CD1c-positive myeloid dendritic cell (primary cell): ENCODE results near the gene TPBGL.

Experiments
- DNase-seq: peaks from one replicate; pipeline ENCODE4 v3.0.0-alpha.2; 2016; ENCODE audit errors: extremely low spot score

TPBGL gene, protein sequence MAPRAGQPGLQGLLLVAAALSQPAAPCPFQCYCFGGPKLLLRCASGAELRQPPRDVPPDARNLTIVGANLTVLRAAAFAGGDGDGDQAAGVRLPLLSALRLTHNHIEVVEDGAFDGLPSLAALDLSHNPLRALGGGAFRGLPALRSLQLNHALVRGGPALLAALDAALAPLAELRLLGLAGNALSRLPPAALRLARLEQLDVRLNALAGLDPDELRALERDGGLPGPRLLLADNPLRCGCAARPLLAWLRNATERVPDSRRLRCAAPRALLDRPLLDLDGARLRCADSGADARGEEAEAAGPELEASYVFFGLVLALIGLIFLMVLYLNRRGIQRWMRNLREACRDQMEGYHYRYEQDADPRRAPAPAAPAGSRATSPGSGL

DNA sequence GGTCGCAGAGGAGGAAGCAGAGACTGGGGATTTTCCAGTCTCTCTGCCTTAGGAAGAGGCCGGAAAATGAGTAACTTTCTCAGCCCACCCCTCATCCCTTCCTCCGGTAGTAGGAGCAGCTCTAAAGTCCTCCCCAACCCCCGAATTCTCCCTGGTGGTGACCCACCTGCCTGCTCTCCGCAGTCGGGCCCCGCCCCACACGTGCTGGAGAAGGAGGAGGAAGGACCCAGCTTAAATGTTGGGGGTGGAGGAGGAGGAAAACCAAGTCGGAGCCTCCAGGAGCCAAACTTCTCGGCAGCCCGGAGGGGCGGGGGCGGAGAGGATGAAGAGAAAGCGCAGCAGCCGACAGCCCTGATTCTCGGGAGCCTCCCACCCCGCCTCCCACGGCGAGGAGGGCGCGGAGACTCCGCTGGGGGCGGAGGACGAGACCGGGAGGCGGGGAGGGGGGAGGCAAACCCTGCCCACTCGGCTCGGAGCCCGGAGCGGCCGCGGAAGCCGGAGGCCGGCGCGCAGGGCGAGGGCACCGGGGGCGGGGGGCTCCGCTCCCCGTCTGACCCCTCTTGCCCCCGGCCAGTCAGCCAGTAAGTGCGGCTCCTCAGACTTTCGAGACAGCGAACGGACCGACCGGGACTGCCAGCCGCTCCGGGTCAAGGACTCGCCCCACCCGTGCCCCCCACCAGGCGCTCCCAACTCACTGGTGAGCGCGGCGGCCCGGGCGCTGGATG, at the start of gene TPBGL:
Gene TPBGL (plus strand): TSS at position 464 of the 725 bp plus-strand sequence. CDS start 276 bp downstream, outside the sequence.
- DNase-seq, result no peak

- no peak for DNase-seq
These were observed 49.2 kb upstream of the TPBGL start for GRCh38 chr11:75191330-75191717.

DNA sequence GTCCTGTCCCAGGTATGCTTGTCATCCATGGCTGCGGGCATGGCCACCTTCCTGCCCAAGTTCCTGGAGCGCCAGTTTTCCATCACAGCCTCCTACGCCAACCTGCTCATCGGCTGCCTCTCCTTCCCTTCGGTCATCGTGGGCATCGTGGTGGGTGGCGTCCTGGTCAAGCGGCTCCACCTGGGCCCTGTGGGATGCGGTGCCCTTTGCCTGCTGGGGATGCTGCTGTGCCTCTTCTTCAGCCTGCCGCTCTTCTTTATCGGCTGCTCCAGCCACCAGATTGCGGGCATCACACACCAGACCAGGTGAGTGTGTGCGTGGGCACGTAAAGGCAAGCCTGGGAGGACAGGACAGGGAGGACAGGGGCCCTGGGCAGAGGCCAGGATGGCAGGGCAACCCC, 47.3 kb upstream of the TPBGL start:
- DNase-seq, result no peak

GRCh38 chr11:75193711-75194110, 46.9 kb upstream of the TPBGL start:
- DNase-seq, result no peak

GRCh38 chr11:75194147-75194546, 46.4 kb upstream of the TPBGL start:
- DNase-seq, result no peak

DNA sequence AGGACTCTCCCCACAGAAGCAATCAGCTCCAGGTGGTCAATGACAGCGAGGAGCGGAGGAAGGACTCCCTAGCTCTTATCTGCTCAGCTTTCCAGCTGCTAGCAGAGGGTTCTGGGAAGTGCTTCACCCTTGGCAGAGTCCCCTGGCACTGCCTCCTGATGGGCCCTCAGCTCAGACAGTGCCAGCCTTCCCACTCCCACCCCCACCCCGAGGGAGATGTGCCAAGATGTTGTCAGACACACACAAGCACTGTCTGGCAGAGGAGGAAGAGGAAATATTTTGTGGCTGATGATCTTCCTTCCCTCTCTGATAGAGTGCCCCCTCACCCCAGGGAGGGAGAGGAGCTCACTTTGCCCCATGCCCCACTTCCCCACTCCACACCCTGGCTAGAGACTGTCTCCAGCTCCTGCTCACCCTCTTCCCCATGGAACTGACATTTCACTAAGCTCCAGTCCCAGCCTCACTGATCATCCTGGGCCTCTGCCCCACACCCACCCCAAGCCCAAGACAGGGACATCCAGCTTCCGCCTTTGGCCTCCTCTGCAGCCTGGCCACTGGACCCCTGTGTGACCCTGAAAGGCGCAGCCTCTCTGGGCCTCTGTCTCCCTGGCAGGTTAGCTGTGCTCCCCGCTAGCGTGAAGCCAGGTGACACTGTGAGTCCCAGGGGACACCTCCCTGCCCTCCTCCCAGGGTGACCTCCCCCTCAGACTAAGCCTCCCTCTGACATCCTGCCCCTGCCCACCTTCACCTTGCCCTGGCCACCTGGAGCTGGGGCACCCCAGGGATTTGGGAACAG, 45.2 kb upstream of the TPBGL start:
- DNase-seq, result peak; percentile 68

DNA sequence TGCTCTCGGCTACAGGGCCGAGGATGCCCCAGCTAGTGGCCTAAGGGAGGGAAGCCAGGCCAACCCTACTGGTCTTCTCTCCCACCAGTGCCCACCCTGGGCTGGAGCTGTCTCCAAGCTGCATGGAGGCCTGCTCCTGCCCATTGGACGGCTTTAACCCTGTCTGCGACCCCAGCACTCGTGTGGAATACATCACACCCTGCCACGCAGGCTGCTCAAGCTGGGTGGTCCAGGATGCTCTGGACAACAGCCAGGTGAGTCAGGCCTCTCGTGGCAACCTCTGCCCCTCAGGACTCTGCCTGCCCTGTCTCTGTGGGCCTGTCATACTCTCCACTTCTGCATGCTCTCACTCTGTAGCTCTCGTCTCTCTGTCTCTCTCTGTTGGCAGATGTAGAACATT, 44.1 kb upstream of the TPBGL start:
- no peak for DNase-seq

GRCh38 chr11:75197512-75198277, 42.9 kb upstream of the TPBGL start:
- DNase-seq, result no peak

DNA sequence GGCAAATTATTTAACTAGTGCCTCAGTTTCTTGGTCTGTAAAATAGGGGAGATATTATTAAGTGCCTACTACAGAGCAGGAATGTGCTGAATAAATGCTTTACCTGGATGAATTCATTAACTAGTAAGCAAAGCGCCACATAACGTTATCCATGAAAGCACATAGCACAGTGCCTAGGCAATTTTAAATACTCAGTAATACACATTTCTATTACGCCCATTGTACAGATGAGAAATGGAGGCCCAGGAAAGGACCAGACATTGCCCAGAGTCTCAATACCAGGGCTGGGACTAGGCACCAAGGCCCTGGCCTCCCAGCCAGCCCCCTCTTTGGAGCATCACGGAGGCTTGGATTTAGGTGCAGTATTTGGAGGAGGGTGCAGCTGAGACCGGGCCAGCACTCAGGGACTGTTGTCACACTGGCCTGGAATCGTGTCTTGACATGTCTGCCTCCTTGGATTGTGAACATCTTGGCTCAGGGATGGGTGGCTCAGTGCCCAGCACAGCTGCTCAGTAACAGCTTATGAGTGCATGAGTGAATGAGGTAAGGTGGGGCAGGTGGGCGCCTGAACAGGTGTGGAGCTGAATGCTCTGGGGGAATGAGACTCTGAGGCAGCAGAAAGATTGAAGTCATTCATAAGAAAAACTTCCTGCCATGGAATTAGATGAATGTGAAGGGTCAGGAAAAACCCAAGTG, 42.1 kb upstream of the TPBGL start:
- no peak for DNase-seq

- DNase-seq, result no peak
These were observed 41.1 kb upstream of the TPBGL start for GRCh38 chr11:75199412-75199955.

DNA sequence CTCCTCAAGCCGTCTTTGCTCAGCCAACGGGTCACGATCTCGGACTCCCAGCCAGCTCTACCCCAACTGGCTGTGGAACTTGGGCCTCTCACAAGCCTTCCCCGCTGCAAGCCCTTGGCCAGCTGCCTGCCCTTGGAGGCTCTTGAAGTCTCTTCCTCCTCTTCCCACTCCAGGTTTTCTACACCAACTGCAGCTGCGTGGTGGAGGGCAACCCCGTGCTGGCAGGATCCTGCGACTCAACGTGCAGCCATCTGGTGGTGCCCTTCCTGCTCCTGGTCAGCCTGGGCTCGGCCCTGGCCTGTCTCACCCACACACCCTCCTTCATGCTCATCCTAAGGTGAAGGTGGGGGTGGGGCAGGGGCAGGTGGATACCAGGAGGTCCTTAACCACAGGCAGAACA, 40.5 kb upstream of the TPBGL start:
- DNase-seq, result no peak

- DNase-seq, result no peak
These were observed 40.0 kb upstream of the TPBGL start for GRCh38 chr11:75200531-75200930.

DNA sequence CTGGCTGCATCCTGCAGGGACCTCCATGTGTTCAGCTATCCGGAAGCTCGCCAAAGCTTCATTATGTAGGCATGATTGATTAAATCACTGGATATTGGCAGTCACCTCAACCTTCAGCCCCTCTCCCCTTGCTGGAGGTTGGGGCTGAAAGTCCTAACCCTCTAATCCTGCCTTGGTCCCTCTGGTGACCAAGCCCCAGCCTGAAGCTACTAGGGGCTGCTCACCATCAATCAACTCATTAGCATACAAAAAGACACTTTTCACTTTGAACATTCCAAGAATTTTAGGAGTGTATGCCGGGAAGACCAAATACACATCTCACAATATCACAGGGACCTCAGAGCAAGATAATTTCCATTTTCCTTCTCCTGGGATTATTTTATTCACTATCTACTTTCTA, 38.8 kb upstream of the TPBGL start:
- no peak for DNase-seq

GRCh38 chr11:75202195-75202594, 38.4 kb upstream of the TPBGL start:
- no peak for DNase-seq

- DNase-seq, result no peak
These were observed 37.4 kb upstream of the TPBGL start for GRCh38 chr11:75203138-75203537.

GRCh38 chr11:75203641-75204011, 36.9 kb upstream of the TPBGL start:
- DNase-seq, result no peak

DNA sequence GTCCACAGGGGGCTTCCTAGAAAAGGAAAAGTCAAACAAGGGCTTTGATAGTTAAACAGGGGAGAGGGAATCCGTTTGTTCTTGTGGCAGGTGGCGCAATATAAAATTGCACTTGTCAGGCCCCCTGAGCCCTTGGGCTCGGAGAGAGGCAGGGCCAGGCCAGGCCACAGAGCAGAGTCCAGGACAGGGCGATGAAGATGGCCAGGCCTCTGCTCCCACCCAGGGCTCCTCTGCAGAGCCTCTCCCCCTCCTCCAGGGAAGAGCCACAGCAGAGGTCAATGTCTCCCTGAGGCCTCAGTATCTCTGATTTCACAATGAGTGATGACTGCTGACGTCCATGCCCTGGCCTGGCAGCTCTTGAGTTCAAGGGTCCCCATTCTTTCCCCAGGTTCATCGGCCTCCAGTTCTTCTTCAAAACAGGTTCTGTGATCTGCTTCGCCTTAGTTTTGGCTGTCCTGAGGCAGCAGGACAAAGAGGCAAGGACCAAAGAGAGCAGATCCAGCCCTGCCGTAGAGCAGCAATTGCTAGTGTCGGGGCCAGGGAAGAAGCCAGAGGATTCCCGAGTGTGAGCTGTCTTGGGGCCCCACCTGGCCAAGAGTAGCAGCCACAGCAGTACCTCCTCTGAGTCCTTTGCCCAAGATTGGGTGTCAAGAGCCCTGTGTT, 36.4 kb upstream of the TPBGL start:
- no peak for DNase-seq

DNA sequence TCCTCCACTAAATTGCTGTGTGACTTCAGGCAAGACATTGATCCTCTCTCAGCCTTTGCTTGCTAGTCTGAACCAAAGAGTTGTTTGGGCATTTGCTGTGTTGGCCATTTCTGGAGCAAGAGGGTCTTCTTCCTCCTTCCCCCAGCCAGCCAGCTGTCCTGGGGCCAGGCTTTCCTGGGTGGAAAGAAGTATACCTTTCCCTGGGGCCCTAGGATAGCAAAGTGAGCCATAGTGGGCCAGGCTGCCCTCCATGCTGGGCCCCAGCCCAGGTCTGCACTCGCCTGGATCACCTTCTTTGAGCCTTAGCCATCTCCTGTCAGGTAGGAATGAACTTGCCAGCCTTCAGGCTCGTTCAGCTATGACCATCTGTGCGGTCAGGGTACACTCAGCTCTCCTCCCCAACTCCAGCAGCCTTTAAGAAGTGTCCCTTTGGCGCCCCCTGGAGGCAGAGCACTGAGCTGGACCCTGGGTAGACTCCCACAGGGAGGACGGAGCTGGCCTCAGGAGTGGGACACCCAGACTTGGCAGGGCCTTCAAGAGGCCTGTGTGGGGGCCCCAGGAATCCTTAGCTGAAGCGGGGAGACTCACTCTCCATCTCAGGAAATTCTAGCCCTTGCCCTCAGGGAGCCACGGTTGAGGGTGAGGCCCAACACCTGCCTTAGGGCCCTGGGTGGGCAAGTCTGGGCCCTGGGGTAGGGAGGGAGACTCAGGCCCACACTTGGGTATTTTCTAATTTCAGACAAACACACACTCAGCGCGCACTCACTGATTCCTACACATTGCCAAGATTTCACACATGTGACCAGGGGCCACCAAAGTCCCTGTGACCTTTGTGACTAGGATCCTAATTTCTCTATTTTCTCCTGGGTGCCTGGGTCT, 35.6 kb upstream of the TPBGL start:
- DNase-seq, result peak; percentile 89

DNA sequence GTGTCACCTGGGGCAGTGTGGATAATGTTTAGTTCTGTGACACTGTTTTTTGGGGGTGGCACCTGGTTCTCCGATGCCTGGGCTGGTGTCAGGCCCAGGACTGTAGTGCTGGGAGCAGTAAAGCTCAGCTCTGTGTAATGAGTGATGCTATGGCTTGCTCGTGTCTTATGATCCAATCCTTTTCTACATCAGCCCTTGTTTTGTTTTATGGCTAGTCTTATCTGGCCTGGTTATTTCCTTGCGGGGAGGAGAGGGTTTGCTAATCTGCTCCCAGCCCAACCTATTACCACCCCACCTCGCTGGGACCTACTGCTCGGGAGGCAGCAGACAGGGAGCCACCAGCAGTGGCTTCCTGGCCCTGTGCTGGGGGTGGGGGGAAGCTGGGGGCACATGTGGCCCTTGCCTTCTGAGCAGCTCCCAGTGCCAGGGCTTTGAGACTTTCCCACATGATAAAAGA, 35.0 kb upstream of the TPBGL start:
- no peak for DNase-seq
